IMR-90 (cell line): ENCODE measurements around the gene TOR2A. TPM values are rescaled to one million over a fixed set of nuclear protein-coding genes. Genes with fewer than 3 reads are reported as not detected.

ENCODE experiments used
- ATAC-seq: fragments of 200-7000 bp; cut with Tn5 transposase; 2 replicates; pipeline ENCODE4 v1.9.1; 2020; ENCODE audit warnings: low read depth, mild to moderate bottlenecking, moderate library complexity
- BruUV-seq: library from RNA; stranded (reverse); fragments of 400-500 nt; replicated peaks from 2 replicates; lab custom pipeline; 2021; lab: Mats Ljungman, UMichigan
- CTCF ChIA-PET: fragments of 300-600 bp; formaldehyde crosslinking; extraction: SDS; loops from one replicate; lab custom pipeline; 2021; ENCODE audit warnings: antibody characterized with exemption; lab: Yijun Ruan, JAX
- POLR2A ChIA-PET: fragments of 300-600 bp; sonication (Branson Sonifier 250); formaldehyde crosslinking; loops from one replicate; lab custom pipeline; 2022; ENCODE audit warnings: antibody characterized with exemption; ENCODE audit not compliant: unreplicated experiment; lab: Charles Lee
- DNase-seq: peaks from one replicate; pipeline ENCODE4 v3.0.0; 2013
- H2AFZ ChIP-seq: replicated peaks from 2 replicates; pipeline ENCODE3; 2013; ENCODE audit warnings: low read length, mild to moderate bottlenecking; ENCODE audit not compliant: poor library complexity
- H2AK5ac ChIP-seq: 2 replicates; pipeline ENCODE4 v1.6.1; 2013; ENCODE audit warnings: low read depth, low read length, inconsistent platforms
- H2AK9ac ChIP-seq: replicated peaks from 2 replicates; pipeline ENCODE3; 2013; ENCODE audit warnings: mild to moderate bottlenecking, low read depth, low read length, moderate library complexity; ENCODE audit not compliant: poor library complexity
- H2BK120ac ChIP-seq: 2 replicates; pipeline ENCODE4 v1.6.1; 2013; ENCODE audit warnings: low read depth, low read length, inconsistent platforms
- H2BK15ac ChIP-seq: 3 replicates; pipeline ENCODE4 v1.6.1; 2013; ENCODE audit warnings: low read depth, low read length, inconsistent platforms
- H2BK20ac ChIP-seq: 2 replicates; pipeline ENCODE4 v1.6.1; 2013; ENCODE audit warnings: low read depth, mild to moderate bottlenecking, inconsistent platforms, low read length, moderate library complexity
- H2BK5ac ChIP-seq: 2 replicates; pipeline ENCODE4 v1.6.1; 2013; ENCODE audit warnings: mild to moderate bottlenecking, low read depth, low read length, inconsistent platforms; ENCODE audit not compliant: poor library complexity, severe bottlenecking
- H3K14ac ChIP-seq: replicated peaks from 2 replicates; pipeline ENCODE4 v1.6.1; 2013; ENCODE audit warnings: low read depth, low read length, inconsistent platforms
- H3K18ac ChIP-seq: 2 replicates; pipeline ENCODE4 v1.6.1; 2013; ENCODE audit warnings: low read depth, low read length, control low read depth
- H3K23ac ChIP-seq: 2 replicates; pipeline ENCODE4 v1.6.1; 2013; ENCODE audit warnings: low read depth, low read length, inconsistent platforms
- H3K27ac ChIP-seq: 2 replicates; pipeline ENCODE4 v1.5.1; 2013; ENCODE audit warnings: mild to moderate bottlenecking, control low read depth, low read length; ENCODE audit not compliant: insufficient read depth
- H3K27me3 ChIP-seq: 2 replicates; pipeline ENCODE4 v1.6.1; 2013; ENCODE audit warnings: low read length; ENCODE audit not compliant: control insufficient read depth, insufficient read depth
- H3K36me3 ChIP-seq: 2 replicates; pipeline ENCODE4 v1.6.1; 2013; ENCODE audit warnings: low read length, mixed read lengths; ENCODE audit not compliant: control insufficient read depth, insufficient read depth
- H3K4ac ChIP-seq: 2 replicates; pipeline ENCODE4 v1.6.1; 2013; ENCODE audit warnings: low read depth, low read length, inconsistent platforms
- H3K4me1 ChIP-seq: 2 replicates; pipeline ENCODE4 v1.6.1; 2013; ENCODE audit warnings: low read length, mixed read lengths; ENCODE audit not compliant: control insufficient read depth, insufficient read depth
- H3K4me2 ChIP-seq: 2 replicates; pipeline ENCODE4 v1.6.1; 2013; ENCODE audit warnings: low read depth, mild to moderate bottlenecking, control low read depth, low read length, moderate library complexity
- H3K4me3 ChIP-seq: 2 replicates; pipeline ENCODE4 v1.5.1; 2013; ENCODE audit warnings: low read depth, mild to moderate bottlenecking, control low read depth, low read length, moderate library complexity; ENCODE audit not compliant: insufficient read depth
- H3K56ac ChIP-seq: 2 replicates; pipeline ENCODE4 v1.6.1; 2013; ENCODE audit warnings: low read length, inconsistent platforms; ENCODE audit not compliant: insufficient read depth; ENCODE audit errors: extremely low read depth
- H3K79me1 ChIP-seq, 2 experiments: 2 replicates each; pipeline ENCODE4 v1.6.1; 2013; ENCODE audit warnings: low read length in 2 of 2, inconsistent platforms in 1 of 2, low read depth in 1 of 2
- H3K9ac ChIP-seq: 2 replicates; pipeline ENCODE4 v1.6.1; 2013; ENCODE audit warnings: low read depth, low read length, control low read depth
- H3K9me1 ChIP-seq: 2 replicates; pipeline ENCODE4 v1.6.1; 2013; ENCODE audit warnings: low read length, inconsistent platforms; ENCODE audit not compliant: insufficient read depth
- H3K9me3 ChIP-seq: 2 replicates; pipeline ENCODE4 v1.6.1; 2013; ENCODE audit warnings: low read length; ENCODE audit not compliant: control insufficient read depth, insufficient read depth
- H4K20me1 ChIP-seq: 2 replicates; pipeline ENCODE4 v1.6.1; 2013; ENCODE audit warnings: low read length, inconsistent platforms; ENCODE audit not compliant: insufficient read depth
- H4K5ac ChIP-seq: 2 replicates; pipeline ENCODE4 v1.6.1; 2013; ENCODE audit warnings: mild to moderate bottlenecking, low read depth, low read length, control low read depth
- H4K8ac ChIP-seq, 2 experiments: 2 replicates each; pipeline ENCODE4 v1.6.1; 2013; ENCODE audit warnings: low read depth in 2 of 2, low read length in 2 of 2, control low read depth in 1 of 2, inconsistent platforms in 1 of 2
- H4K91ac ChIP-seq: 2 replicates; pipeline ENCODE4 v1.6.1; 2013; ENCODE audit warnings: low read depth, low read length, inconsistent platforms; ENCODE audit not compliant: insufficient read depth
- BHLHE40 ChIP-seq: fragments of 150-350 bp; IDR thresholded peaks from 2 replicates; pipeline ENCODE4 v1.6.1; 2016; ENCODE audit warnings: mild to moderate bottlenecking, low read depth, low read length
- CEBPB ChIP-seq: IDR thresholded peaks from 2 replicates; pipeline ENCODE4 v1.6.1; 2012; ENCODE audit warnings: low read depth, low read length, improper control_type of control experiment
- CHD1 ChIP-seq: IDR thresholded peaks from 2 replicates; pipeline ENCODE4 v1.6.1; 2012; ENCODE audit warnings: low read depth, low read length, improper control_type of control experiment
- FOS ChIP-seq: fragments of 150-350 bp; IDR thresholded peaks from 2 replicates; pipeline ENCODE4 v1.6.1; 2016; ENCODE audit warnings: low read depth, low read length
- MAFK ChIP-seq: IDR thresholded peaks from 2 replicates; pipeline ENCODE4 v1.6.1; 2012; ENCODE audit warnings: low read depth, low read length, improper control_type of control experiment
- MAZ ChIP-seq: IDR thresholded peaks from 2 replicates; pipeline ENCODE4 v1.6.1; 2012; ENCODE audit warnings: low read depth, mild to moderate bottlenecking, low read length, improper control_type of control experiment, moderate library complexity, borderline replicate concordance
- MXI1 ChIP-seq: IDR thresholded peaks from 2 replicates; pipeline ENCODE4 v1.6.1; 2012; ENCODE audit warnings: low read depth, mild to moderate bottlenecking, low read length, moderate library complexity, borderline replicate concordance
- NFE2L2 ChIP-seq: fragments of 150-350 bp; IDR thresholded peaks from 2 replicates; pipeline ENCODE4 v1.6.1; 2016; ENCODE audit warnings: low read depth, mild to moderate bottlenecking, low read length
- POLR2A ChIP-seq: IDR thresholded peaks from 2 replicates; pipeline ENCODE4 v1.6.1; 2012; ENCODE audit warnings: mild to moderate bottlenecking, low read depth, low read length
- RAD21 ChIP-seq: IDR thresholded peaks from 2 replicates; pipeline ENCODE4 v1.6.1; 2012; ENCODE audit warnings: low read length, improper control_type of control experiment
- RCOR1 ChIP-seq: IDR thresholded peaks from 2 replicates; pipeline ENCODE4 v1.6.1; 2012; ENCODE audit warnings: mild to moderate bottlenecking, low read length, improper control_type of control experiment; ENCODE audit not compliant: insufficient replicate concordance
- RFX5 ChIP-seq: IDR thresholded peaks from 2 replicates; pipeline ENCODE4 v1.8.0; 2012; ENCODE audit warnings: low read depth, mild to moderate bottlenecking, low read length, moderate library complexity
- SMC3 ChIP-seq: fragments of 150-350 bp; IDR thresholded peaks from 2 replicates; pipeline ENCODE4 v1.6.1; 2016; ENCODE audit warnings: low read depth, mild to moderate bottlenecking, antibody characterized with exemption, low read length, moderate library complexity
- WGBS, 2 experiments: methylation state at CpG; one replicate each; pipeline versions ENCODE4 v1.1.5 to v1.1.7; 2013; ENCODE audit warnings: missing lambda C conversion rate in 2 of 2; ENCODE audit not compliant: insufficient read length in 1 of 2; ENCODE audit errors: extremely low coverage in 2 of 2; 5-methylcytosine and 5-hydroxymethylcytosine counted together
- dilution Hi-C: fragments of 300-500 bp; cut with HindIII; formaldehyde crosslinking; loops from one replicate; pipeline ENCODE4 v1.14.3; 2018; ENCODE audit warnings: low sequenced_read_pairs; ENCODE audit not compliant: unreplicated experiment
- in situ Hi-C: fragments of 300-500 bp; cut with MboI; formaldehyde crosslinking; loops from 3 replicates; pipeline ENCODE4 v1.14.3; 2019; ENCODE audit warnings: low sequenced_read_pairs, inconsistent platforms, mixed read lengths
- intact Hi-C: fragments of 100-400 bp; cut with micrococcal nuclease; formaldehyde crosslinking; loops from 2 replicates; pipeline ENCODE4 v1.10.0; 2022
- polyA plus RNA-seq, 3 experiments: library from polyadenylated mRNA; depleted of rRNA; stranded (reverse); fragments of >200 nt; gene quantifications; 2 replicates each; pipeline ENCODE4 v1.2.3, GENCODE V29; 2012; ENCODE audit warnings: low replicate concordance in 1 of 3
- total RNA-seq: library from RNA; depleted of rRNA; stranded (reverse); fragments of >200 nt; gene quantifications from 2 replicates; pipeline ENCODE4 v1.2.3, GENCODE V29; 2012
- TF ChIP-seq, protein P1 (sequence below): fragments of 150-350 bp; IDR thresholded peaks from 2 replicates; pipeline ENCODE4 v1.6.1; 2016; ENCODE audit warnings: low read depth, mild to moderate bottlenecking, low read length, moderate library complexity, borderline replicate concordance
- TF ChIP-seq, protein P2 (sequence below): fragments of 150-350 bp; IDR thresholded peaks from 2 replicates; pipeline ENCODE4 v1.6.1; 2017; ENCODE audit warnings: mild to moderate bottlenecking, antibody characterized with exemption, low read length, low read depth
- TF ChIP-seq, protein P3 (sequence below): conservative IDR thresholded peaks from 2 replicates; pipeline ENCODE4 v1.5.1; 2012; ENCODE audit warnings: mild to moderate bottlenecking, low read depth, low read length, improper control_type of control experiment

TOR2A gene
- total and polyA plus RNA-seq, 2 of the 4 experiments (the other 2 are of a cell fraction): 0.90 to 12.5 TPM

DNA sequence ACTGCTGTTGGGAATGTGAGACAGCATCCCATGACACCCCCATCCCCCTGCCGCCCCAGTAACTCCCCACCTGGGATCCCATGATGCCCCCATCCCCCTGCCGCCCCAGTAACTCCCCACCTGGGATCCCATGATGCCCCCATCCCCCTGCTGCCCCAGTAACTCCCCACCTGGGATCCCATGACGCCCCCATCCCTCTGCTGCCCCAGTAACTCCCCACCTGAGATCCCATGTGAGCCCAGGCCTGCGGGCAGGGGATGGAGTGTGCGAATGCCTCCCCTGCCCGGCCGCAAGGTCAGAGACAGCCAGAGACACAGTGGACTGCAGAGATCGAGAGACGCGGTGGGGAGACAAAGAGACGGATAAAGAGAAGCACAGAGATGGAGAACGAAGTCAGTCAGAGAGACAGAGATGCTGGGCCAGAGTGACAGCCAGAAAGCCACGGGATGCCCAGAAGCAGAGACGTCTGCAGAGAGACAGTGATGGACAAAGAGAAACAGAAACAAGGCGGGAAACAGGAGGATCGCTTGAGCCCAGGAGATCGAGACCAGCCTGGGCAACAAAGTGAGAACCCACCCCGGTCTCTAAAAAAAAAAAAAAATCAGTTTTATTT lies 42.4 kb upstream of the TOR2A start:
- no peak overlapping the region for H2BK120ac ChIP-seq
- no peaks in the 10 kb centered on the region for H3K79me1 ChIP-seq
- no peak overlapping the region for H3K56ac ChIP-seq
- H4K5ac ChIP-seq: no peak overlapping the region
- no peak overlapping the region for H3K4me2 ChIP-seq
- H3K4me1 ChIP-seq: no peaks in the 10 kb centered on the region
- H3K9me3 ChIP-seq: no peaks in the 10 kb centered on the region
- H3K14ac ChIP-seq: no peak overlapping the region
- BruUV-seq: no TSS peak
- no peak overlapping the region for H3K9ac ChIP-seq
- DNase-seq (no peak), ATAC-seq (no peak)
- H4K91ac ChIP-seq: no peak overlapping the region
- peaks cover 11% of the 10 kb centered on the region for H3K27me3 ChIP-seq
- ChIA-PET POLR2A (no interaction called here), CTCF (no interaction called here)
- H4K8ac ChIP-seq: no peak overlapping the region
- no peak overlapping the region for H3K23ac ChIP-seq
- no peak overlapping the region for H2AK9ac ChIP-seq
- no peaks in the 10 kb centered on the region for H3K9me1 ChIP-seq
- WGBS, 2 experiments: 94% methylated on average over 7 of the region's 18 CpGs; no CpG with 5 or more reads in 1 of the 2 experiments
- no peaks in the 10 kb centered on the region for H4K20me1 ChIP-seq
- no peak overlapping the region for H2AK5ac ChIP-seq
- no peak overlapping the region for H2BK5ac ChIP-seq
- in situ Hi-C loops (no loop called here), intact Hi-C loops (no loop called here), dilution Hi-C loops (no loop called here)
- no peak overlapping the region for H3K4ac ChIP-seq
- H2BK15ac ChIP-seq: no peak overlapping the region
- no peaks in the 10 kb centered on the region for H3K36me3 ChIP-seq
- H3K27ac ChIP-seq: no peak overlapping the region
- H2BK20ac ChIP-seq: no peak overlapping the region
- H3K4me3 ChIP-seq: no peak overlapping the region
- no peak overlapping the region for H3K18ac ChIP-seq
- no peak overlapping the region for H2AFZ ChIP-seq
- TF ChIP-seq, protein P1, sequence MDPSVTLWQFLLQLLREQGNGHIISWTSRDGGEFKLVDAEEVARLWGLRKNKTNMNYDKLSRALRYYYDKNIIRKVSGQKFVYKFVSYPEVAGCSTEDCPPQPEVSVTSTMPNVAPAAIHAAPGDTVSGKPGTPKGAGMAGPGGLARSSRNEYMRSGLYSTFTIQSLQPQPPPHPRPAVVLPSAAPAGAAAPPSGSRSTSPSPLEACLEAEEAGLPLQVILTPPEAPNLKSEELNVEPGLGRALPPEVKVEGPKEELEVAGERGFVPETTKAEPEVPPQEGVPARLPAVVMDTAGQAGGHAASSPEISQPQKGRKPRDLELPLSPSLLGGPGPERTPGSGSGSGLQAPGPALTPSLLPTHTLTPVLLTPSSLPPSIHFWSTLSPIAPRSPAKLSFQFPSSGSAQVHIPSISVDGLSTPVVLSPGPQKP: no peak
- TF ChIP-seq FOS (no peak), BHLHE40 (no peak), RCOR1 (no peak), RAD21 (no peak), RFX5 (no peak), MAFK (no peak), NFE2L2 (no peak), MAZ (no peak), CEBPB (no peak), MXI1 (no peak), POLR2A (no peak), CHD1 (no peak), SMC3 (no peak)
- TF ChIP-seq, protein P2, sequence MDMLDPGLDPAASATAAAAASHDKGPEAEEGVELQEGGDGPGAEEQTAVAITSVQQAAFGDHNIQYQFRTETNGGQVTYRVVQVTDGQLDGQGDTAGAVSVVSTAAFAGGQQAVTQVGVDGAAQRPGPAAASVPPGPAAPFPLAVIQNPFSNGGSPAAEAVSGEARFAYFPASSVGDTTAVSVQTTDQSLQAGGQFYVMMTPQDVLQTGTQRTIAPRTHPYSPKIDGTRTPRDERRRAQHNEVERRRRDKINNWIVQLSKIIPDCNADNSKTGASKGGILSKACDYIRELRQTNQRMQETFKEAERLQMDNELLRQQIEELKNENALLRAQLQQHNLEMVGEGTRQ: no peak
- TF ChIP-seq, protein P3, sequence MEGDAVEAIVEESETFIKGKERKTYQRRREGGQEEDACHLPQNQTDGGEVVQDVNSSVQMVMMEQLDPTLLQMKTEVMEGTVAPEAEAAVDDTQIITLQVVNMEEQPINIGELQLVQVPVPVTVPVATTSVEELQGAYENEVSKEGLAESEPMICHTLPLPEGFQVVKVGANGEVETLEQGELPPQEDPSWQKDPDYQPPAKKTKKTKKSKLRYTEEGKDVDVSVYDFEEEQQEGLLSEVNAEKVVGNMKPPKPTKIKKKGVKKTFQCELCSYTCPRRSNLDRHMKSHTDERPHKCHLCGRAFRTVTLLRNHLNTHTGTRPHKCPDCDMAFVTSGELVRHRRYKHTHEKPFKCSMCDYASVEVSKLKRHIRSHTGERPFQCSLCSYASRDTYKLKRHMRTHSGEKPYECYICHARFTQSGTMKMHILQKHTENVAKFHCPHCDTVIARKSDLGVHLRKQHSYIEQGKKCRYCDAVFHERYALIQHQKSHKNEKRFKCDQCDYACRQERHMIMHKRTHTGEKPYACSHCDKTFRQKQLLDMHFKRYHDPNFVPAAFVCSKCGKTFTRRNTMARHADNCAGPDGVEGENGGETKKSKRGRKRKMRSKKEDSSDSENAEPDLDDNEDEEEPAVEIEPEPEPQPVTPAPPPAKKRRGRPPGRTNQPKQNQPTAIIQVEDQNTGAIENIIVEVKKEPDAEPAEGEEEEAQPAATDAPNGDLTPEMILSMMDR: no peak
